HL-60/S4 (cell line): ENCODE results near the gene MZB1.
"Not testable (repeated sequence)": the region's sequence is repeated elsewhere in the genome, so short reads cannot be mapped to it uniquely, and the experiment has no call there.

Source experiments
- in situ Hi-C: fragments of 300-500 bp; cut with MboI; formaldehyde crosslinking; loops from 2 replicates; pipeline ENCODE4 v1.14.3; 2022; ENCODE audit warnings: low sequenced_read_pairs

The MZB1 gene

GRCh38 chr5:139378101-139378825 is 11.4 kb downstream of the MZB1 start:
- in situ Hi-C loops, result no loop called here

- in situ Hi-C loops, result no loop called here
Observed at GRCh38 chr5:139377226-139377625, 12.5 kb downstream of the MZB1 start.

DNA sequence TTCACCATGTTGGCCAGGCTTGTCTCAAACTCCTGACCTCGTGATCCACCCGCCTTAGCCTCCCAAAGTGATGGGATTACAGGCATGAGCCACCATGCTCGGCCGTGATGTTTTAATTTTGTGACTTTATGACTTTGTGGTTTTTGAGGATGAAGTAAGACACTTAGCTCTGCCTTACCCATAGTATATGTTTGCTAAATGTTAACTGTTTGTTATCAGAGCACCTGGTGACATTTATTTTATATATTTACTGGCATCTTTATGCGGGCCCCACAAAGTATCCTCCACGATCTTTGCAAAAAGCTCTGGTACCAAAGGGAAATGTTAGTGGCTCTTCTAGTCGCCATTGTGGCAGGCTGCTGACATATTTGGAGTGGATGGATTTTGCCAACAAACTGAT is 13.3 kb downstream of the MZB1 start:
- in situ Hi-C loops, result no loop called here

GRCh38 chr5:139374909-139375308 is 14.8 kb downstream of the MZB1 start:
- in situ Hi-C loops, result no loop called here

DNA sequence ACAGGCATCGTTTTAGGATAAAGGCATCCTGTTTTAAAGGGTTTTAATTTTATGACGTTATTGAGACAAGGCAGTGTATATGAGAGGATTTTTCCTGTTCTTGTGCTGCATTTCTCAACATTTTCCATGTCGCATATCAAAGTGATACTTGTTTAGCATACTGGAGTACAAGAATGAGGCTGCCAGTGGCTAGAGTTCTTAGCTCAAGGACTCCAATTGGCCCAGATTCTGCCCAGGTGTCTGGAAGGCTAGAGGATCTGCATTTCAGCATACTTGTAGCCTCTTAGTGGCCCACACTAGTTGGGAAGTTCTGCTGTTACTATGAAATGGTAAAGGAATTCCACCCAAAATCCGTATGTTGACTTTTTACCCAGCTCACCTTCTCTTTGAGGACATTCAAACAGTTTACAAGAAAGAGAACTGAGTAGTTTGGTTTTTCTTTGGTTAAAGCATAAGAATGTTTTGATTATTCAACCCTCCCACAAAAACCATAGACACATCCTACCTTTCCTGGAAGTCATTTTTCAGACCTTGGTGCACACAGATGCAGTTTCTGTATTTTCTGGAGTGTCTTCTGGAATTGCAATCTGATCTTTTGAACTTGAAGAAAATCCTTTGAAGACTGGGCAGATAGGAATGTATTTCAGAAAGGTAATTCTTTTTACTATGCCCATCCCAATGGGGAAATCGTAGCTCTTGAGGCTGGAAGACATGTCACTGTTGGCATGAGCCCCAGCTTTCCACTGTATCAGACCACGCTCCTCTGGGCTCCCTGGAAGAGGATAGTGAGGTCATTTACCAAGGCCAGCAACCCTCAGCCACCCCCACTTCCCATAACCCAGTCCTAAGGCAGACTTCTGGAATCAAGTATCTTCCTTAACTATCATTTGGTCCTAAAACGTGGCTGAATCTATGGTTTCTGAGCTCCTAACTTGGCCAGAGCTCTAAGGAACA is 18.0 kb downstream of the MZB1 start:
- in situ Hi-C loops, result no loop called here

DNA sequence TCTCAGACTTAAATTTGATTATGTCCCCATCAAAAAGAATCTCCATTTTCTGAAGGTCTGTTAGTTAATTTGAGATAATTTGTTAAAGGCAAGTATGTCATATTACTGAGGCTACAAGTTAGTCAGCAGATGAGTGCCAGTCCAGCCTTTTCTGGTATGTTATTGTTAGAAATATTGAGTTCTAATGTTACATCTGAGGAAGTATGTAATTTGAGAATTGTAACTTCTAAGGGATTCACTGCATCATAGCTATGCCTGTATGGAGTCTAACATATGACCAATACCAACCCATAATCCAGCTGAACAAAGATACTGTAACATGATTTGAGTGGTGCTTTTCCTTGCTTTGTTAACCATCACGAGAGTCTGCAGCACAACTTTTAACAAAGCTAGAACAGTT is 20.5 kb downstream of the MZB1 start:
- in situ Hi-C loops, result no loop called here

GRCh38 chr5:139368613-139369012 is 21.1 kb downstream of the MZB1 start:
- in situ Hi-C loops, result no loop called here

DNA sequence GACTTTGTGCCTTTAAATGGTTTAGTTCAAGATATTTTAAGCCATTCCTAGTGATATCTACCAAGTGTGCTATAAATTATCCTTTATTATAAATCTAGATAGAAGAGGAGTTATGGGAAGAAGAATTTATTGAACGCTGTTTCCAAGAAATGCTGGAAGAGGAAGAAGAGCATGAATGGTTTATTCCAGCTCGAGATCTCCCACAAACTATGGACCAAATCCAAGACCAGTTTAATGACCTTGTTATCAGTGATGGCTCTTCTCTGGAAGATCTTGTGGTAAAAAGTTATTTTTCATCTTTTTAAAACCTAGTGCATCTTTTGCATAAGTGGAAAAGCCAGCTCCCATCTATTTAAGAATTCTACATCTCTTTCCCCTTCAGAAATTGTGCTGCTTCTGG is 25.2 kb downstream of the MZB1 start:
- in situ Hi-C loops, result no loop called here

DNA sequence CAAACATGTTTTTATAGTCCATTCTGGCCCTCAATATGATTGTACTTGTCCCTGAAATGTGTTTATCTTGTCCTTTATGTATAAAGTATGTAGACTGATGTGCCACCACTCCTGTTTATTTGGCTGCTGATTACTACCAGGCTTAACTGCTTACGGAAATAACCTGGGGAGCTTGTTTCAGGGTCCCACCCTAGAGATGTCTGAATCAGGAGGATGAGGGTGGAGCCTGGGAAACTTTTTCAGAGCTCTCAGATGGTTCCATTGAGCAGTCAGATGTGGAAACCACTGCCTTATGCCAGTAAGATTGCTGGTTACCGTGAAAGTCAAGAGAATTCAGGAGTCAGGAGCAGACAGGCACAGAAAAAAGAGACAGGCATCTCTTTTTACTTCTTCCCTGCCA is 25.8 kb downstream of the MZB1 start:
- in situ Hi-C loops, result no loop called here

DNA sequence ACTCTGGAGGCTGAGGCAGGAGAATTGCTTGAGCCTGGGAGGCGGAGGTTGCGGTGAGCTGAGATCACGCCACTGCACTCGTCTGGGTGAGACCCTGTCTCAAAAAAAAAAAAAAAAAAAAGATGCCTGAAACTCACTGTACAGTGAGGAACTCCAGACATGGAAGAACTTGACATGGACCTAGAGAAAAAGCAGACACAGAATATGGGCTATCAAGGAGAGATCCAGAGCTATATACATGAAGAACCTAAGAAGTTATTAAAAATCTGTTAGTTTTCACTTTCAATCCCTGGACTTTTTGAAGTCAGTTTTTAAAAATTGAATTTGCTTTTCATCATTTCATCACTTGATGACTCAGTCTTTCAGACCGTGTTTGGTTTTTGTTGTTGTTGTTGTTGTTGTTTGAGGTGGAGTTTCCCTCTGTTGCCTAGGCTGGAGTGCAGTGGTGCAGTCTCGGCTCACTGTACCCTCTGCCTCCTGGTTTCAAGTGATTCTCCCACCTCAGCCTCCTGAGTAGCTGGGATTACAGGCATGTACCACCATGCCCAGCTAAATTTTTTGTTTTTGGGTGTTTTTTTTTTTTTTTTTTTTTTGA is 27.8 kb downstream of the MZB1 start:
- in situ Hi-C loops, result no loop called here

DNA sequence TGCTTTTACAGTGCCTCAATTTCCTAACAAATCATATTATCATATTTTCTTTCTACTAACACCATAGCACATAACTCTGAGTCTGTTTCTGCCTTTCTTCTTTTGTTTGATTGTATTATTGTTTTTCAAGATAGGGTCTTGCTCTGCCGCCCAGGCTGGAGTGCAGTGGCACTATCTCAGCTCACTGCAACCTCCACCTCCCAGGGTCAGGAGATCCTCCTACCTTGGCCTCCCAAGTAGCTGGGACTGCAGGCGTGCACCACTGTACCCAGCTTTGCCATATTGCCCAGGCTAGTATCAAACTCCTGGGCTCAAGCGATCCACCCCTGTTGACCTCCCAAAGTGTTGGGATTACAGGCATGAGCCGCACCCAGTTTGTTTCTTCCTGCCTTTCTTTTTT is 29.3 kb downstream of the MZB1 start:
- in situ Hi-C loops, result no loop called here

DNA sequence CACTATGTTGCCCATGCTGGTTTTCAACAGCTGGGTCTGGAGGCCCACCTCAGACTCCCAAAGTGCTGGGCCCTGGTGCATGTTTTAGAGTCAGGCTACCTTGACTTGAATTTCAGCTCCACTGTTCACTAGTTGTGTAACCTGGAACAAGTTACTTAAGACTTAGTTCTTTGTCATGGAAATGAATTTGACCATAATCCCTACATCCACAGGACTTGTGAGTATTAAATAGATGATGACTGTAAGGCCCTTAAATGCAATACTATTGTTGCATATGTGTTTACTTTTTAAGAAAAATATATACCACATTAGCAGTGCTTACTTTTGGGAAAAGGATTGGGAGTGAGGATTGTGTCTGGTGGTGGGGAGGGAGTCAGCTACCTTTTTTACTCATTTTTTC is 31.6 kb downstream of the MZB1 start:
- in situ Hi-C loops, result no loop called here

GRCh38 chr5:139355900-139356299 is 33.8 kb downstream of the MZB1 start:
- in situ Hi-C loops, result not testable (repeated sequence)

DNA sequence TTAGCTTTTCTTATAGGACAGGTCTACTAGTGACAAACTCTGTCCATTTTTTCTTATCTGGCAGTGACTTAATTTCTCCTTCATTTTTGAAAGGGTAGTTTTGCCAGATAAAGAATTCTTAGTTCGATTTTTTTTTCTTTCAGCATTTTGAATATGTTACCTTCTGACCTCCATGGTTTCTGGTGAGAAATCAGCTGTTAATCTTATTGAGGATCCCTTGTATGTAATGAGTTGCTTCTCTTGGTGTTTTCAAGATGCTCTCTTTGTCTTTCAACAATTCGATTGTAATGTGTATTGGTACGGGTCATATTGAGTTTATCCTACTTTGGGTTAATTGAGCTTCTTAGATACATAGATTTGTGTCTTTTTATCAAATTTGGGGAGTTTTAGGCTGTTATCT is 35.5 kb downstream of the MZB1 start:
- in situ Hi-C loops, result no loop called here

DNA sequence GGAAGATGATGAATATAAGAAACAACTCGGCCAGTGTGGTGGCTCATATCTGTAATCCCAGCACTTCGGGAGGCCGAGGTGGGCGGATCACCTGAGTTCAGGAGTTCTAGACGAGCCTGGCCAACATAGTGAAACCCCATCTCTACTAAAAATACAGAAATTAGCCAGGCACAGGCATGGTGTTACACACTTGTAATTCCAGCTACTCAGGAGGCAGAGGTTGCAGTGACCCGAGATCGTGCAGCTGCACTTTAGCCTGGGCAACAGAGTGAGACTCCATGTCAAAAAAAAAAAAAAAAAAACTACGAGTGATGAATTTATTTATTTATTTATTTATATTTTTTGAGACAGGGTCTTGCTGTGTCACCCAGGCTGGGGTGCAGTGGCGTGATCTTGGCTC is 41.9 kb downstream of the MZB1 start:
- in situ Hi-C loops, result not testable (repeated sequence)

DNA sequence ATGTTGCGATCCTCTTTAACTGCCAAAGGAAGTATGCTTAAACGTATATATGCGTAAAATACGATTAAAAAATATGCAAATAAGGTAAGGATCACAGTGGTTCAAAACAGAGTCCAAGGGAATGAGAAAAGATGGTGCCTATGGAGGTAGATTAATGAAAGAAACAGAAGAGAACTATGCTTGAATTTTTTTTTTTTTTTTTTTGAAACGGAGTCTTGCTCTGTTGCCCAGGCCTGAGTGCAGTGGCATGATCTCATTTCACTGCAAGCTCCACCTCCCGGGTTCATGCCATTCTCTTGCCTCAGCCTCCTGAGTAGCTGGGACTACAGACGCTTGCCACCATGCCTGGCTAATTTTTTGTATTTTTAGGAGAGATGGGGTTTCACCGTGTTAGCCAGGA is 44.3 kb downstream of the MZB1 start:
- in situ Hi-C loops, result not testable (repeated sequence)

DNA sequence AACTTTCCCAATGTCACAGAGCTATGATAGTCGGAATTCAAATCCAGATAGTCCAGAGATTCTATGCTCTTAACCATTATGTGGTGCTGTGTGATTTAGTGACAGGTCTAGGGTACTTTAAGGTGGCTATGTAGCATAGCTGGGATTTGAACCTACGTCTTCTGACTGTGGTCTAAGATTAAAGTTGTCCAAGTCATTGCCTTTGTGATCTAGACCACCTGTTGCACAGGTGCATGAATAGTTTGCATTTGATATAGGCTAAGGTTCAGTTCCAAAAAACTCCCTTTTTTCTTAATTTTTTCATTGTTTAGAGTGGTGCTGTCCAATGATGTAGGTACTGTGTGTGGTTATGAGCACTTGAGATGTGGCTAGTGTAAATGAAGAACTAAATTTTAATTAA is 45.5 kb downstream of the MZB1 start:
- in situ Hi-C loops, result no loop called here

GRCh38 chr5:139343476-139343875 is 46.2 kb downstream of the MZB1 start:
- in situ Hi-C loops, result no loop called here

GRCh38 chr5:139342423-139342723 is 47.3 kb downstream of the MZB1 start:
- in situ Hi-C loops, result no loop called here

DNA sequence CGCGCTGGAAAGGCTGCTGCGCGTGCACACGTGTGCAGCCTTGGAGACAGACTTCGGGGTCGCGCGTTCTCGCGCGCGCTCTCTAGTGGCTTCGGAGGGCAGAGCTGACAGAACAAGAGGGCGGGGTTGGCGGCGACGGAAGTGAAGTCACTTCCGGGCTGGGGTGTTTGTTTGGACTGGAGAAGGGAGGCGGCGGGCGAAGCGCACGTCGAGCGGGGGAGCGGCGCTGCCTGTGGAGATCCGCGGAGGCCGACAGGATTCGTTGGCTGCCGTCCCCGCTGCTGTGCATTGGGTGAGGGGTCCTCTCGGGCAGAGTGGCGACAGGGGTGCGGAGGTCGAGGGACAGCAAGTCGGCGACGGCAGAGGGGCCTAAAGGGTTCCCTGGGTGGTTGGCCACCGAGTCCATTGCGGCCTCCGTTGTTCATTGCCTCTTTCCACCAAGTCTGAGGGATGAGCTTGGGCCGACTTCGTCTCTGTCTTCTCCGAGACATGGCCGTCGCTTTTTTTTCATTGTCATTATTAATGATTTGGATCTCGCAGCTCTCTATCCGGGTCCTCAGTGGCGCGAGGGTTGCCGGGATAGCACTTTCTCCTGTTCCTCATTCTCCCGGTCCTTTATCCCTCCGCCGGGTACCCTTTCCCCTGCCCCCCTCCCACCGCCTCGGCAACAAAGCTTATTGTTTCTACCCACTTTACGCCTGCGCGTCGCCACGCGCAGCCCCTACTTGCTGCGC is 47.9 kb downstream of the MZB1 start, which contains the start of gene PAIP2:
Gene PAIP2, plus strand, starts transcription at position 166 of the 734 bp plus-strand sequence. CDS start 21,931 bp downstream, outside the sequence.
- in situ Hi-C loops, result no loop called here

GRCh38 chr5:139341187-139341688 is 48.5 kb downstream of the MZB1 start:
- in situ Hi-C loops, result no loop called here
